Esophagus muscularis mucosa (tissue), 4 donors: ENCODE measurements around the gene SLAMF7. TPM values are rescaled to one million over a fixed set of nuclear protein-coding genes. Genes with fewer than 3 reads are reported as not detected.

Source experiments
- DNase-seq: peaks from one replicate; pipeline ENCODE4 v3.0.0-alpha.2; 2017; ENCODE audit errors: extremely low spot score
- H3K27ac ChIP-seq, 4 donors: fragments of 200-600 bp; sonication (generic); replicated peaks in 1 of 4; 1 replicate in 3 of 4; 2 replicates in 1 of 4; pipeline ENCODE4 v1.5.1; 2016 to 2019; ENCODE audit warnings: mild to moderate bottlenecking in 1 of 4
- H3K27me3 ChIP-seq, 4 donors: fragments of 200-600 bp; sonication (generic); one replicate each; pipeline versions ENCODE4 v1.5.1 to v1.6.0; 2016 to 2019
- H3K36me3 ChIP-seq, 4 donors: fragments of 200-600 bp; sonication (generic); one replicate each; pipeline ENCODE4 v1.5.1; 2016 to 2019
- H3K4me1 ChIP-seq, 4 donors: fragments of 200-600 bp; sonication (generic); one replicate each; pipeline ENCODE4 v1.5.1; 2016 to 2019
- H3K4me3 ChIP-seq, 4 donors: fragments of 200-600 bp; sonication (generic); 1 replicate in 2 of 4; 2 replicates in 2 of 4; pipeline ENCODE4 v1.5.1; 2016 to 2019; ENCODE audit warnings: mild to moderate bottlenecking in 4 of 4, moderate library complexity in 1 of 4
- H3K9me3 ChIP-seq, 4 donors: fragments of 200-600 bp; sonication (generic); 1 replicate in 3 of 4; 2 replicates in 1 of 4; pipeline ENCODE4 v1.5.1; 2016 to 2019
- EP300 ChIP-seq: sonication (generic); formaldehyde crosslinking; IDR thresholded peaks from one replicate; pipeline ENCODE4 v1.6.1; 2017; ENCODE audit warnings: antibody characterized with exemption
- POLR2A ChIP-seq: fragments of 450-650 bp; IDR thresholded peaks from one replicate; pipeline ENCODE4 v1.6.1; 2017; ENCODE audit warnings: antibody characterized with exemption, moderate library complexity, mild to moderate bottlenecking, low read depth
- POLR2AphosphoS5 ChIP-seq, 2 donors: sonication (generic); formaldehyde crosslinking; IDR thresholded peaks; one replicate each; pipeline ENCODE4 v1.6.1; 2017; ENCODE audit warnings: antibody characterized with exemption in 2 of 2
- WGBS: methylation state at CpG from one replicate; pipeline ENCODE4 v1.1.5; 2018; 5-methylcytosine and 5-hydroxymethylcytosine counted together
- intact Hi-C: fragments of 100-400 bp; cut with DNase I; formaldehyde crosslinking; loops from one replicate; pipeline ENCODE4 v1.15.1; 2023
- total RNA-seq, 4 donors: library from RNA; depleted of rRNA; stranded (reverse); fragments of >200 nt; gene quantifications; one replicate each; pipeline versions ENCODE4 v1.1.0 to v1.2.1, GENCODE V29; 2016
- TF ChIP-seq, protein P1 (sequence below), 3 experiments: fragments of 200-600 bp in 2 of 3; fragments of 450-650 bp in 1 of 3; sonication (generic) in 2 of 3; IDR thresholded peaks; one replicate each; pipeline ENCODE4 v1.5.1; 2017 to 2019; ENCODE audit warnings: antibody characterized with exemption in 3 of 3, mild to moderate bottlenecking in 2 of 3, moderate library complexity in 1 of 3

The SLAMF7 gene
- total RNA-seq, 4 donors from 2014 or later: 0.06 to 1.3 (median 0.47) TPM

DNA sequence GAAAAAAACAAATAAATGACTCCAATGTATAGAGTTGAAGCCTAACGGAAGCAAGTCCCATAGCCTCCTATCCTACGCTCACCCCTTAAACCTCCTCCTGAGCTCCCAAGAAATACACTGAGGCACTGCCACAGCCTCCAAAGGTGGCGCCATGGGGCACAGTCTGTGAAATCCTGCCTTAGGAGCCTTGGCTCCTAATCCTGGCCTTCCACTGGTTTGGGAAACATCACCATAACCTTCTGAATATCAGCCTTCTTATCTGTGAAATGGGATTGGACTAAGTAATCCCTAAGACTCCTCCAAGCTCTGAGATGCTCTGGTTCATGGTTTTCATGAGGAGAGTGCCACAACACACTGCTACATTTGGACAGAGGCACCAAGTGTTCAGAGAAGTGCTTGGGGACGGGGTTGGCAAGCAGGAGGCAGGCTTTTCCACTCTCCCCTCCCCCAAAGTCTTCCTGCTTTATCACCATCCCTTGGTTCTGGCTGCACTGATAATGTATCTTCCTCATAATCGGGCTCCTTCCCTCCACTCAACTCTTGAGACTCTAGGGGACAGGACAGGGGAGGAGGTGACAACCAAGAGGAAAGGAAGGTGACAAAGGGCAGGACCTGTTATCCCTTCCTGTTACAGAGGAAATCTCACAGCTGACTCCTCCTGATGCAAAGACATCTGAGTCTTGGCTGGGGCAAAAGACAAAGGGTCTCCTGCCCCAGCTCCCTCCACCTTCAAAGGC, 2.7 kb downstream of the SLAMF7 start:
- no peak for DNase-seq
- Histone ChIP-seq H3K27ac (no peak overlapping the region), H3K9me3 (peaks cover 0 to 7% (median 6%) of the 10 kb centered on the region in 4 donors), H3K4me3 (no peak overlapping the region), H3K4me1 (no peaks in the 10 kb centered on the region), H3K27me3 (peaks cover 0 to 3% (median 0%) of the 10 kb centered on the region in 4 donors), H3K36me3 (no peaks in the 10 kb centered on the region)
- intact Hi-C loops: no loop called here
- WGBS: 73% methylated on average over 5 of the region's 5 CpGs
- TF ChIP-seq, protein P1, sequence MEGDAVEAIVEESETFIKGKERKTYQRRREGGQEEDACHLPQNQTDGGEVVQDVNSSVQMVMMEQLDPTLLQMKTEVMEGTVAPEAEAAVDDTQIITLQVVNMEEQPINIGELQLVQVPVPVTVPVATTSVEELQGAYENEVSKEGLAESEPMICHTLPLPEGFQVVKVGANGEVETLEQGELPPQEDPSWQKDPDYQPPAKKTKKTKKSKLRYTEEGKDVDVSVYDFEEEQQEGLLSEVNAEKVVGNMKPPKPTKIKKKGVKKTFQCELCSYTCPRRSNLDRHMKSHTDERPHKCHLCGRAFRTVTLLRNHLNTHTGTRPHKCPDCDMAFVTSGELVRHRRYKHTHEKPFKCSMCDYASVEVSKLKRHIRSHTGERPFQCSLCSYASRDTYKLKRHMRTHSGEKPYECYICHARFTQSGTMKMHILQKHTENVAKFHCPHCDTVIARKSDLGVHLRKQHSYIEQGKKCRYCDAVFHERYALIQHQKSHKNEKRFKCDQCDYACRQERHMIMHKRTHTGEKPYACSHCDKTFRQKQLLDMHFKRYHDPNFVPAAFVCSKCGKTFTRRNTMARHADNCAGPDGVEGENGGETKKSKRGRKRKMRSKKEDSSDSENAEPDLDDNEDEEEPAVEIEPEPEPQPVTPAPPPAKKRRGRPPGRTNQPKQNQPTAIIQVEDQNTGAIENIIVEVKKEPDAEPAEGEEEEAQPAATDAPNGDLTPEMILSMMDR (IDR thresholded peaks at IDR 0.05): no peak
- TF ChIP-seq POLR2AphosphoS5 (IDR thresholded peaks at IDR 0.05) (no peak), EP300 (no peak), POLR2A (no peak)

DNA sequence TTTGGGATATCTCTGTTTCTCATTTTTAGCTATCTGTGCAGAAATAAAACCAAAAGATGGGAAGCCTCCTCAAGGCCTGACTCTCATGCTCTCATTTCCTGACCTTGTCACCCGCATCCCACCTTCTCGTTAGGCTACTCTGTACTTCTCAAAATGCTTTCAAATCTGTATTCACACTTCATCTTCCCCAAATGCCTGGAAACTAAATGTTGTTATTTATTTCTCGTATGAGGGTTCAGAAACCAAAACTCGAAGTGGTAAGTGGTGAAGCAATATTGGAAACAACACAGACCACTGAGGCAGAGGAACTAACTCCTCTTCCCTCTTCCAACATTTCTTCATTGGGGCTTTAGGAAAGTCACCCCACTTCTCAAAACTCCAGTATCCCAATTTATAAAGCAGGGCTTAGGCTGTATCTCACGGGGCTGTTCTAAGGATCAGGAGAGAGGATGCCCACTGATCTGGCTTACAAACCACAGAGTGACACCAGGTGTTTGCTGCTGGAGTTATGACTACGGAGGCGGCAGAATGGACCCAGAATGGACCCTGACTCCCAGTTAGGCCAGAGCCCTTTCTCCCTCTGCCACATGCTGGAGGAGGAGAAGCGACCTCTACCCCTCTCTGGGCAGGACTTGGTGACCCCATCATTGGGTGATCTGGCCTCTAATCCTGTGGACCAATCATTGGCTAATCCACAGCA, 3.5 kb downstream of the SLAMF7 start:
- TF ChIP-seq, protein P1 (IDR thresholded peaks at IDR 0.05): no peak
- TF ChIP-seq EP300 (no peak), POLR2AphosphoS5 (IDR thresholded peaks at IDR 0.05) (no peak), POLR2A (no peak)
- H3K36me3 ChIP-seq: no peaks in the 10 kb centered on the region
- no peak overlapping the region for H3K27ac ChIP-seq
- H3K4me1 ChIP-seq: no peaks in the 10 kb centered on the region
- DNase-seq: no peak
- peaks cover 0 to under 1% (median 0%) of the 10 kb centered on the region in 4 donors for H3K9me3 ChIP-seq
- intact Hi-C loops: no loop called here
- 82% methylated on average over 8 of the region's 8 CpGs for WGBS
- peaks cover 0 to 3% (median 0%) of the 10 kb centered on the region in 4 donors for H3K27me3 ChIP-seq
- H3K4me3 ChIP-seq: no peak overlapping the region

DNA sequence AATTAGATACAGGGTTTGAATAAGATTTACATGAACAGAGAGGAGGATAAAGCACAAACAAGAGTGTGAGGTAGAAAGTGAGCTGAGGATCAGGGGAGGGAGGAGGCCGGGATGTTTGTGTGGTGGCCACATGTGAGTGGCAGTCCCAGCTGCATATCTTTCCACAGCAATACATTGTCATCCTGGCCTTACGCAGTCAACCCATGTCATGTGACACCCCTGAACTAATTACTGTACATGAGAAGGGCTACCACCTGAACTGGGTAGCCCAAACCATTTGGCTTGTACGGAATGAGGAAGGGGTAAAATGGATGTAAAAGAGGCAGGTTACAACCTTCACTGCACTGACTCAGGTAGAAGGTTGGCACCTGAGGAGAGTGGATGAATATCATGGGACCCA, 4.2 kb downstream of the SLAMF7 start:
- Histone ChIP-seq H3K27ac (no peak overlapping the region), H3K4me3 (no peak overlapping the region), H3K36me3 (no peaks in the 10 kb centered on the region), H3K9me3 (no peaks in the 10 kb centered on the region), H3K4me1 (no peaks in the 10 kb centered on the region), H3K27me3 (peaks cover 0 to 3% (median 0%) of the 10 kb centered on the region in 4 donors)
- TF ChIP-seq POLR2A: no peak
- no peak for TF ChIP-seq EP300
- no peak for TF ChIP-seq POLR2AphosphoS5 (IDR thresholded peaks at IDR 0.05)
- TF ChIP-seq, protein P1 (IDR thresholded peaks at IDR 0.05): no peak
- intact Hi-C loops: no loop called here
- DNase-seq: no peak
- WGBS: 77% methylated on average over 3 of the region's 3 CpGs

DNA sequence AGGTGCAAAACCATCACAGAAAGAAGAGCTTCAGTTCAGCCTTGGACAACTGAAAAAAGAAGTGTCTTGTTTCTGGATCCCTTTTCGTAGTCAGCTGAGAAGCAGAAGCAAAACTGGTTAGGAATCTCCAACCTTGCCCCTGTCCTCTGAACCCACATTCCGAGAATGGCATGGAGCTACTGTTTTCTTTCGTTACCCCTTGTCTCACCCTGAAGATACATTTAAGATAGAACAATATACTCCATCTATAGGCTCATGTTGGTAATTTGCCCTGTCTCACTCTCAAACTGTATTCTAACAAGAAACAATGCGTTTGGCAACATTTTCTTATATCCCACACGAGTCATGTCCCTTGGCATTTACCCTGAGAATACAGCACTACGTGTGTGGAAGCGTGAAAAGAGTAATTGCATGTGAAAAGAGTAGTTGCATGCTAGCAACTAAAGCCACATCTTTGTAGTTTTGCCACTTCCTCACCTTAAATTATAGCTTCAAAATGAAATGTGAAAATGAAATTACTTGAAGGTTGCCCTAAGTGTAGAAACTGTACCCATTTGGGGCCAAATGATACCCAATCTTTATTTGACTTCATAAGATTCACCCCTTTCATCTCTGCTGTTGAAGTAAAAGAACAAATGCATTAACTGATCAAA, 5.3 kb downstream of the SLAMF7 start:
- H3K36me3 ChIP-seq: no peaks in the 10 kb centered on the region
- peaks cover 0 to 3% (median 0%) of the 10 kb centered on the region in 4 donors for H3K27me3 ChIP-seq
- no peaks in the 10 kb centered on the region for H3K9me3 ChIP-seq
- H3K27ac ChIP-seq: no peak overlapping the region
- intact Hi-C loops: no loop called here
- TF ChIP-seq POLR2A (no peak), EP300 (no peak)
- 57% methylated on average over 7 of the region's 7 CpGs for WGBS
- DNase-seq: no peak
- no peak overlapping the region for H3K4me3 ChIP-seq
- no peaks in the 10 kb centered on the region for H3K4me1 ChIP-seq
